ENCODE measurements around the gene MAGEA4. TPM values are rescaled to one million over a fixed set of nuclear protein-coding genes. Genes with fewer than 3 reads are reported as not detected.

Gene MAGEA4
- total RNA-seq, 2 experiments from 2014 or later = not detected

DNA sequence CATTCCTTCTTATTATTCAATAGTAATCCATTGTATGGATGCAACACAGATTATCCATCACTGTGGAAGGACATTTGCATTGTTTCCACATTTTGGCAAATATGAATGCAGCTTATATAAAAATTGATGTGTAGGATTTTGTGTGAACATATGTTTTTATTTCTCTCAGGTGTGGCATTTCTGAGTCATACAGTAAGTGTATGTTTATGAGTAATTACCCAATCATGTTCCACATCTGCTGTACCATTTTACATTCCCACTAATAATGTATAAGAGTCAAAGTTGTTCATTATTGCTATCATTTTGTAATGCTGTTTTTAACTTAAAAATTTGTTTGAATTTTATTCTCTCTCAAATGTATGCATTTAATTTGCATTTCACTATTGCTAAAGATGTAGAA is 25.5 kb downstream of the MAGEA4 start:
- no peak overlapping the region for H3K4me3 Mint-ChIP-seq
- H3K27ac Mint-ChIP-seq = no peak overlapping the region
- H3K27me3 Mint-ChIP-seq (ENCODE audit: low read depth) = no peaks in the 10 kb centered on the region
- CTCF ChIA-PET = no interaction called here
- H3K4me1 Mint-ChIP-seq (ENCODE audit: low read depth) = no peaks in the 10 kb centered on the region
- H3K9me3 Mint-ChIP-seq = no peaks in the 10 kb centered on the region
- H3K36me3 Mint-ChIP-seq (ENCODE audit: low read depth) = no peaks in the 10 kb centered on the region
- intact Hi-C loops (cut with micrococcal nuclease) = no loop called here
- DNase-seq = no peak

DNA sequence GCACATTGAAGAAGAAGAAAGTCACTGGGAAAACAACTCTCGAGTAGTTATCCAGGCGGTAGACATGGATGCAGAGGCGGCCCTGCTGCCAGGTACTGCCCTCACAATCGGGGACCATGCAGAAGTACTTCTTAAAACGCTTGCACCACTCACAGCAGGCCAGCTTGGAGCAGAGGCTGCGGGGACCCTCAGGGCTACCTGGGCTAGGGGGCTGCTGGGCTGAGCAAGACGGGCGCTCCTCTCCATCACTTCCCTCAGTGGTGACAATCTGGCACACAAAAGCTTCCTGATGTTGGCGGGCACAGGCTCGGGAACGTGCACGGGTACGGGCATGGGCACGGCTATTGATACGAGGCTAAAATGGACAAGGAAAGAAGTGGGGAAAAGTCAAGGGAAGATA is 42.0 kb downstream of the MAGEA4 start:
- no peak for DNase-seq
- no peaks in the 10 kb centered on the region for H3K4me1 Mint-ChIP-seq (ENCODE audit: low read depth)
- CTCF ChIA-PET = no interaction called here
- no peak overlapping the region for H3K4me3 Mint-ChIP-seq
- intact Hi-C loops (cut with micrococcal nuclease) = no loop called here
- H3K27me3 Mint-ChIP-seq (ENCODE audit: low read depth) = no peaks in the 10 kb centered on the region
- H3K36me3 Mint-ChIP-seq (ENCODE audit: low read depth) = no peaks in the 10 kb centered on the region
- H3K27ac Mint-ChIP-seq = no peak overlapping the region
- H3K9me3 Mint-ChIP-seq = no peaks in the 10 kb centered on the region

DNA sequence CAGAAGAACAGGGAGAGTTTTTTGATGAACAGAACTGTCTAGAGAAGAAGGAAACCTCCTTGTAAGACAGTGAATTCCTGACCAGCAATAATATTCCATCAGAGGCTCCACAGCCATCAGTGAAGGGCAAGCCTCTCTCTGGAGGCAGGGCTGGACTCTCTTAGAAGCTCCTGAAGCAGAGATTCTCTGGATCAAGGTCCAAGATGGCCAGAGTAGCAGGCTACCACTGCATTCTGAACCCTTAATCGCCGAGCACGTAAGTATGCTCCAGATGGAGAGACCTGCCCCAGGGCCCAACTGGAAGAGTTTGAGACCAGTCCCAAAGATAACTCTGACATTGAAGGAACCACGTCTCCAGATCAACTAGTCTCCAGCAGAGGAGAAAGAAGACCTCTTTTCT is 45.4 kb downstream of the MAGEA4 start:
- intact Hi-C loops (cut with micrococcal nuclease) = no loop called here
- H3K4me3 Mint-ChIP-seq = no peak overlapping the region
- H3K4me1 Mint-ChIP-seq (ENCODE audit: low read depth) = no peaks in the 10 kb centered on the region
- CTCF ChIA-PET = no interaction called here
- H3K9me3 Mint-ChIP-seq = no peaks in the 10 kb centered on the region
- no peak overlapping the region for H3K27ac Mint-ChIP-seq
- DNase-seq = no peak
- no peaks in the 10 kb centered on the region for H3K36me3 Mint-ChIP-seq (ENCODE audit: low read depth)
- H3K27me3 Mint-ChIP-seq (ENCODE audit: low read depth) = no peaks in the 10 kb centered on the region

DNA sequence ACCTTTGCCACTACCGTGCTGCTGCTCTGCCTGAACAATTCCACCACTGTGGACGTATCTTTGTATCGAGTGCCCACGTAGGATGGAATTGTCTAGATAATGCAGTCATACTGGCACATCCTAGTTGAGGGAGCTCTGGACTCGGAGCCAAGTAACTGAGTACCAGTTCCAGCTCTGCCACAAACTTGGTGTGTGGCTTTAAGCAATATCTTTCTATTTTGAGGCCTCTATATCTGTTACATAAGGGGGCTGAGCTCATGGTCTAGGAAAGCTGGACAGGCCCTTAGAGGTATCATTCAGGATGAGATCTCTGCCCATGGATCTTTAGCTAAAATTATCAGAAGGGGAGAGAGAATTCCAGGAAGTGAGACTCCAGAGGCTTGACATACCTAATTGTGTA is 49.3 kb downstream of the MAGEA4 start:
- H3K4me1 Mint-ChIP-seq (ENCODE audit: low read depth) = no peaks in the 10 kb centered on the region
- H3K4me3 Mint-ChIP-seq = no peak overlapping the region
- DNase-seq = no peak
- H3K9me3 Mint-ChIP-seq = no peaks in the 10 kb centered on the region
- intact Hi-C loops (cut with micrococcal nuclease) = no loop called here
- CTCF ChIA-PET = no interaction called here
- no peaks in the 10 kb centered on the region for H3K27me3 Mint-ChIP-seq (ENCODE audit: low read depth)
- H3K27ac Mint-ChIP-seq = no peak overlapping the region
- no peaks in the 10 kb centered on the region for H3K36me3 Mint-ChIP-seq (ENCODE audit: low read depth)

DNA sequence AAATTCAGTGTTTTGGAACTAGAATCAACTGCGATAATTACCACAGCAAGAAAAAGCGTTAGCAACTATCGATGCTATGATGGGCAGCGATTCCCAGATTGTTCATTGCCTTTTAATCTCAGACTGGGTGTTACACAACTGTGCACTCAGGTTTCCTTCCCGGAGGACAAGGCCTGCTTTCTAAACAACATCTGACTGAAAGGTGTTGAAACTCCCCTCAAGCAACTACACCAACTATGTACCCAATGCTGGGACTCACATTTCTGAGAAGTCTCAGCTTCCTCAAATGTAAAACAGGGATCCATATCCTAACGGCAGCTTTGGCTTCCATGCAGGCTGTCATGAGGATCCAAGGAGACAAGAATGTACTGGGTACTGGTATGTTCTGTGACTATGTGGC is 53.5 kb downstream of the MAGEA4 start:
- no peak for DNase-seq
- Mint-ChIP-seq H3K27ac (no peak overlapping the region), H3K4me3 (no peak overlapping the region), H3K4me1 (ENCODE audit: low read depth) (no peaks in the 10 kb centered on the region), H3K9me3 (no peaks in the 10 kb centered on the region), H3K27me3 (ENCODE audit: low read depth) (no peaks in the 10 kb centered on the region), H3K36me3 (ENCODE audit: low read depth) (no peaks in the 10 kb centered on the region)
- intact Hi-C loops (cut with micrococcal nuclease) = no loop called here
- CTCF ChIA-PET = no interaction called here

DNA sequence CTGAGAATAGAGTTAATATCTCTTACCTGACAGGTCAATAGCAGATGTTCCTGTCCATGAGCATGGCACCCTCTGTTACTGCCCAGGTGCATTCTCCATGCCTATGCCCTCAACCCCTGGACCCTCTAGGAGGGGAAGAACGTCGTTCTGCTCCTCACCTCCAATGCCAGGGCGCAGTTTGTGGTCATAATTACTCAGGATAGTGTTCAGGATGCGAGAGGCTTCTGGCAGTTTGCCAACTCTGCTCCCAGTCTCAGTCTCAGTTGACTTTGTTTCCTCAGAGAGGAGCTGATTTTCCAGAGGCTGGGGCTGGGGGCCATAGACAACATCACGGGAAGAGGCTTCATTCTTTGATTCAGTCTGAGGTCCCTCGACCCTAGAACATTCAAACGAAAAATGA is 57.3 kb downstream of the MAGEA4 start:
- H3K36me3 Mint-ChIP-seq (ENCODE audit: low read depth) = no peaks in the 10 kb centered on the region
- CTCF ChIA-PET = no interaction called here
- H3K9me3 Mint-ChIP-seq = no peaks in the 10 kb centered on the region
- H3K27me3 Mint-ChIP-seq (ENCODE audit: low read depth) = peaks cover 14% of the 10 kb centered on the region
- no peak overlapping the region for H3K4me3 Mint-ChIP-seq
- H3K4me1 Mint-ChIP-seq (ENCODE audit: low read depth) = no peaks in the 10 kb centered on the region
- intact Hi-C loops (cut with micrococcal nuclease) = no loop called here
- no peak overlapping the region for H3K27ac Mint-ChIP-seq
- no peak for DNase-seq

DNA sequence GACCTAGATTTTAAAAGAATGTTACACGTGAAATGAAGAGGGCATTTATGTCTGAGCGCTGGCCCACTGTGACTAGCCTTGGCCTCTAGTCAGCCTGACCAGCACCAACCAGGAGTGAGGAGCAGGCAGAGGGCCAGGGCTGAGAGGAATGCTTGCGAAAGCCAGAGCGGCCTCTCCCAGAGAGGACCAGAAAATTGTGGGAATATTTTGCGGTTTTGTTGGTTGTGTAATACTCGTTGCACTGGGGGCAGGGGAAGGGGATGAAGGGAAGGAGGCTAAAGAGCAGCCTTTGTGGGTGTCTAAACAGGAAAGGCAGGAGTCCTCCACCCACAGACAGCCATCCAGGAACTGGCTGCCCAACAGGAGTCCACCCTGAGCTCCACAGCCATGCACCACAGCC is 58.0 kb downstream of the MAGEA4 start:
- no peak overlapping the region for H3K27ac Mint-ChIP-seq
- no peaks in the 10 kb centered on the region for H3K4me1 Mint-ChIP-seq (ENCODE audit: low read depth)
- H3K36me3 Mint-ChIP-seq (ENCODE audit: low read depth) = no peaks in the 10 kb centered on the region
- CTCF ChIA-PET = no interaction called here
- no peaks in the 10 kb centered on the region for H3K9me3 Mint-ChIP-seq
- H3K4me3 Mint-ChIP-seq = no peak overlapping the region
- intact Hi-C loops (cut with micrococcal nuclease) = no loop called here
- peaks cover 19% of the 10 kb centered on the region for H3K27me3 Mint-ChIP-seq (ENCODE audit: low read depth)
- DNase-seq = no peak

DNA sequence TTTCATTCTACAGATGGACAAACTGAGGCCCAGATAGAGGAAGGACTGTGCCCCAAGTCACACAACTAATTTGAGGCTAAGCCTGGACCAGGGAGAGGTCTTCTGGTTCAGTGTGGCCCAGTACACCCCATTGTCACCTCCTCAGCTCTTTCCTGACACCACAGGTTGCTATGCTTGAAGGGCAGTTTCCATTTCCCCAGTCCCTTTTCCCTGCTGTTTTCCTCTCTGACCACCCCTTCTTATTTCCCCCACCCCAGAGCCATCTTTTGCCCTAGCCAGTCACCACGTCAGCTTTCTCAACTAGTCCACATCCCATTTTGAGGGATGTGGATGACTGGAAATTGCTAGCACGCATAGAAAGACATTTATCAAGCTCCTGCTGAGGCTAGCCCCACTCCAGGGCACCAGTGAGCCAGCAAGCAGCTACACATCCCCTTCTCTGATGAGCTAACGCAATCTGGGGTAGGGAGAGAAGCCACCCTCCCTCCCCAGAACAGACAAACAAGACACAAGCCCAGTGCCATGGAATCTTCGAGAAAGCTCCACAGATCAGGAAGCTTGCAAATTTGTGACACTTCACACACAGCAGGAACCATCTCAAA is 60.5 kb downstream of the MAGEA4 start:
- H3K27me3 Mint-ChIP-seq (ENCODE audit: low read depth) = peaks cover 29% of the 10 kb centered on the region
- intact Hi-C loops (cut with micrococcal nuclease) = no loop called here
- CTCF ChIA-PET = no interaction called here
- no peaks in the 10 kb centered on the region for H3K4me1 Mint-ChIP-seq (ENCODE audit: low read depth)
- DNase-seq = no peak
- H3K4me3 Mint-ChIP-seq = no peak overlapping the region
- no peaks in the 10 kb centered on the region for H3K9me3 Mint-ChIP-seq
- H3K27ac Mint-ChIP-seq = no peak overlapping the region
- no peaks in the 10 kb centered on the region for H3K36me3 Mint-ChIP-seq (ENCODE audit: low read depth)

DNA sequence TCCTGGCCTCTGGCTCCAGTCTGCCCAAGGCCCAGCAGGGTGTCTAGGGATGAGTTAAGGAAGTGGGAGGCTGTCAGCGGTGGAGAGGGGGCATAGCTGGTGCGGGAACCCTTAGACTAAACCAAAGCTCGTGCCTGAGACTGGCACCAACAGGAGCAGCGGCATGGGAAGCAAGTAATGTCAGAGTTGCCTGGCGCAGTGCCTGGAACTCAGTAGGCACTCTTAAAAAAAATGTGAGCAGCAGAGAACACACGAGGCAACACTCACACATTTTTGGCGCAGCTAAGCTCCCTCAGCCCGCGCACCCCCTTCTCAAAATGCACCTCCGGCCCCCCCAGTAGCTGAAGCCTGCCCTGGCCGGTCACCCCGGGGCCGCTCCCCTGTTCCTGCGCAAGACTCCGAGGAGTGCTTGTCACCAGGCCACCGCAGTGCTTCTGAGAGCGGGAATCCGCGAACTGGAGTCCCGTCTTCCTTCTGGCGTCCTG is 61.2 kb downstream of the MAGEA4 start:
- intact Hi-C loops (cut with micrococcal nuclease) = no loop called here
- Mint-ChIP-seq H3K4me3 (no peak overlapping the region), H3K27ac (no peak overlapping the region), H3K36me3 (ENCODE audit: low read depth) (no peaks in the 10 kb centered on the region), H3K4me1 (ENCODE audit: low read depth) (no peaks in the 10 kb centered on the region), H3K27me3 (ENCODE audit: low read depth) (peaks cover 29% of the 10 kb centered on the region), H3K9me3 (no peaks in the 10 kb centered on the region)
- CTCF ChIA-PET = no interaction called here
- DNase-seq = no peak

Small RNAs within 50 kb of the gene (microRNA-seq; reads per million reads assigned to microRNA genes)
- gene MIR224 (ENCODE audit: borderline microRNAs expressed, borderline replicate concordance) = not detected
- gene MIR452 (ENCODE audit: borderline microRNAs expressed, borderline replicate concordance) = not detected

Other genes with a start within 250 kb of the MAGEA4 start
- not detected for gene PRRG3, start 217.4 kb upstream of the MAGEA4 start, total RNA-seq
- not detected for gene FATE1, start 196.9 kb upstream of the MAGEA4 start, total RNA-seq
- not detected for gene CNGA2, start 178.1 kb upstream of the MAGEA4 start, total RNA-seq
- not detected for gene GABRE, start 61.8 kb downstream of the MAGEA4 start, total RNA-seq
- gene MAGEA10, start 225.7 kb downstream of the MAGEA4 start, total RNA-seq = not detected

Data from activated naive CD4-positive, alpha-beta T cell treated with anti-CD3 and anti-CD28 coated beads for 36 hours (primary cell).